Brain microvascular endothelial cell (primary cell): ENCODE results near the gene ABCA5.

Experiments
- DNase-seq: peaks from one replicate; pipeline ENCODE4 v3.0.0-alpha.2; 2020
- H3K27ac ChIP-seq: fragments of 250-450 bp; sonication (Bioruptor Pico); 2 replicates; pipeline ENCODE4 v1.5.1; 2020; ENCODE audit warnings: mild to moderate bottlenecking, moderate library complexity
- H3K27me3 ChIP-seq: fragments of 250-450 bp; sonication (Bioruptor Pico); replicated peaks from 2 replicates; pipeline ENCODE4 v1.5.1; 2020; ENCODE audit warnings: mild to moderate bottlenecking
- H3K36me3 ChIP-seq: fragments of 250-450 bp; sonication (Bioruptor Pico); replicated peaks from 2 replicates; pipeline ENCODE4 v1.5.1; 2020; ENCODE audit warnings: mild to moderate bottlenecking
- H3K4me3 ChIP-seq: 2 replicates; pipeline ENCODE4 v1.5.1; 2011; ENCODE audit warnings: low read depth, mild to moderate bottlenecking, control low read depth, low read length, moderate library complexity
- in situ Hi-C: cut with HindIII; loops from 2 replicates; pipeline ENCODE4 v1.10.0; 2017; ENCODE audit warnings: low sequenced_read_pairs, low pct_ligation_motif_present
- TF ChIP-seq, protein P1 (sequence below): IDR thresholded peaks from 2 replicates; pipeline ENCODE4 v1.5.1; 2011; ENCODE audit warnings: low read depth, mild to moderate bottlenecking, moderate library complexity, low read length, control low read depth, inconsistent platforms; ENCODE audit errors: missing control alignments

ABCA5 gene

DNA sequence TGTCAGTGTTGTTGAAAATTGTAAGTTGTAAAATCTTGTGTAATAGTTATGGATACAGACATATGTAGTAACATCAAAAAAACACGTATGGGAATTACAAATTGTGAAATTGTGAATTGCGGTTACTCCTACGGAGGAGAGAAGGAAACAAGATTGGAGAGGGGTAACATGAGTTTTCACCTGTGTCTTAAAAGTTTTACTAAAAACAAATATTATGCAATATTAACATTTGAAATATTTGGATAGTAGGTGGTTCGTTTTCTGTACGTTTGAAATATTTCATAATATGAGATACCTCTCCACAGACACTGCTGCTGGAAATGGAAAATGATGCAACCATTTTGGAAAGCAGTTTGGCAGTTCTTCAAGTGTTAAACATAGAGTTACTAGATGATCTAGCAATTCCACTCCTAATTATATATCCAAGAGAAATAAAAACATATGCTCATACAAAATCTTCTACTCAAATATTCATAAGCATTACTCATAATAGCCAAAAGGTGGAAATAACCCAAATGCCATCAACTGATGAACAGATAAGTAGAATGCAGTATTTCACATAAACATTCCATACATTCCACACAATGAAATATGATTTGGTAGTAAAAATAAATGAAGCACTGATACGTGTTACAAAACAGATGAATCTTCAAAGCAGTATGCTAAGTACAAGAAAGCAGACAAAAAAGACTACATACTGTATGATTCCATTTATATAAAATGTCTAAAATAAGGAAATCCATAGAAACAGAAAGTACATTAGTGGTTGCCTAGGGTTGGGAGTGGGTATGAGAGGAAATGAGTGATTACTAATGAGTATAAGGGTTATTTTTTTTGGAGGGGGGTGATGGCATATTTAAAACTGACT lies 57.6 kb downstream of the ABCA5 start:
- Histone ChIP-seq H3K27ac (peak overlapping the region; percentile 15), H3K4me3 (no peak overlapping the region), H3K36me3 (no peaks in the 10 kb centered on the region), H3K27me3 (no peaks in the 10 kb centered on the region)
- peak; percentile 14 for DNase-seq
- TF ChIP-seq, protein P1, sequence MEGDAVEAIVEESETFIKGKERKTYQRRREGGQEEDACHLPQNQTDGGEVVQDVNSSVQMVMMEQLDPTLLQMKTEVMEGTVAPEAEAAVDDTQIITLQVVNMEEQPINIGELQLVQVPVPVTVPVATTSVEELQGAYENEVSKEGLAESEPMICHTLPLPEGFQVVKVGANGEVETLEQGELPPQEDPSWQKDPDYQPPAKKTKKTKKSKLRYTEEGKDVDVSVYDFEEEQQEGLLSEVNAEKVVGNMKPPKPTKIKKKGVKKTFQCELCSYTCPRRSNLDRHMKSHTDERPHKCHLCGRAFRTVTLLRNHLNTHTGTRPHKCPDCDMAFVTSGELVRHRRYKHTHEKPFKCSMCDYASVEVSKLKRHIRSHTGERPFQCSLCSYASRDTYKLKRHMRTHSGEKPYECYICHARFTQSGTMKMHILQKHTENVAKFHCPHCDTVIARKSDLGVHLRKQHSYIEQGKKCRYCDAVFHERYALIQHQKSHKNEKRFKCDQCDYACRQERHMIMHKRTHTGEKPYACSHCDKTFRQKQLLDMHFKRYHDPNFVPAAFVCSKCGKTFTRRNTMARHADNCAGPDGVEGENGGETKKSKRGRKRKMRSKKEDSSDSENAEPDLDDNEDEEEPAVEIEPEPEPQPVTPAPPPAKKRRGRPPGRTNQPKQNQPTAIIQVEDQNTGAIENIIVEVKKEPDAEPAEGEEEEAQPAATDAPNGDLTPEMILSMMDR = no peak
- in situ Hi-C loops = no loop called here

DNA sequence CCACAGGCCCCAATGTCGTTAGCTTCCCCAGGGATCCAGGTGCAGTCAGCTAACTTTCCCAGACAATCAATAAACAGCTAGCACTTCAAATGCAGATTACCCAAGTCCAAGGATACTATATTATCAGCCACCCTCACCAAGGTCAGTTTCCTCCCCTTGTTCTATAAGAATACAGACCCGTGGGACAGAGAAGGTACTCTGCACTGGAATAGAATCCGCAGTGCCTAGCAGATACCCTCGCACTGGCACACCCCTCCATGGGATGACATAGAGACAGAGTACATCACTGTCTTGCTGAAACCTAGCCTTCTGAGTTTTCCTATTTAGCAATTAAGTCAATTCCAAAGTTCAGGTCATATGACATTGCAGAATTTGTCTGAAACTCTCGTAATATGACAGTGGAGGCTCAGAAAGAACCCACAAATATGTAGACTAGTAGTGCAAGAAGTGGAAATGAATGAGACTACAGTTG lies 58.4 kb downstream of the ABCA5 start:
- Histone ChIP-seq H3K36me3 (no peaks in the 10 kb centered on the region), H3K27ac (no peak overlapping the region), H3K27me3 (no peaks in the 10 kb centered on the region), H3K4me3 (no peak overlapping the region)
- TF ChIP-seq, protein P1 = no peak
- no peak for DNase-seq
- in situ Hi-C loops = no loop called here

DNA sequence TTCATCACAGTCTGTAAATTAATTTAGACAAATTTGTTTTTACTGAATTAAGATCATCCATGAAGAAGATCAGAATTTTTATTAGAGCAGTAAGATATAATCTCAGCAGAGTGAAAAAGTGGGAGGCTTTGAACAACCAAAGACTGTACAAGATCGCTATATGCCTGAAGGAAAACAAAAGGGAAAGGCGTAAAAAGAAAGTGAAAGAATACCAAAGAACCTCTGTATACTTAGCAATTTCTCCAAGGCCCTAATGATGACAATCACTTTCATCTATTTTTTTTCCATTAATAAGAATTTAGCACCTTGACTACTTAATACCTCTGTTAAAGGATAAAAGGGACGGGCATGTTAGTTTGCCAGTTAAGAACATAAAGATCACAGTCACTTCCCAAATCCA lies 59.7 kb downstream of the ABCA5 start:
- no peak for DNase-seq

DNA sequence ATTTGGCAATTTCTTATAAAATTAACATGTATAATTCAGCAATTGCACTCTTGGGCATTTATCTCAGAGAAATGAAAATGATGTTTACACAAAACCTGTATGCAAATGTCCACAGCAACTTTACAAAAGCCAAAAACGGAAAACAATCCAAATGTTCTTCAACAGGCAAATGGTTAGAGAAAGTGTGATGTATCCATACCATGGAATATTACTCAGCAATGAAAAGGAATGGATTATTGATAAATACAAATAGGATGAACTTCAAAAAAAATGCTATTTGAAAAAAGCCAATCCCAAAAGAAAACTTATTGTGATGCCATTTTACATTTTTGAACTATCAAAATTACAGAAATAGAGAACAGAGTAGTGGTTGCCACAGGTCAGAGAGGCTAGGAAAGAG lies 61.1 kb downstream of the ABCA5 start:
- TF ChIP-seq, protein P1 = no peak
- Histone ChIP-seq H3K27me3 (no peaks in the 10 kb centered on the region), H3K27ac (no peak overlapping the region), H3K36me3 (no peaks in the 10 kb centered on the region), H3K4me3 (no peak overlapping the region)
- in situ Hi-C loops = no loop called here
- no peak for DNase-seq

More for the DNA sequence above, 59.7 kb downstream of the ABCA5 start:
- Histone ChIP-seq H3K4me3 (no peak overlapping the region), H3K27me3 (no peaks in the 10 kb centered on the region), H3K27ac (no peak overlapping the region), H3K36me3 (no peaks in the 10 kb centered on the region)
- in situ Hi-C loops = no loop called here
- TF ChIP-seq, protein P1 = no peak

DNA sequence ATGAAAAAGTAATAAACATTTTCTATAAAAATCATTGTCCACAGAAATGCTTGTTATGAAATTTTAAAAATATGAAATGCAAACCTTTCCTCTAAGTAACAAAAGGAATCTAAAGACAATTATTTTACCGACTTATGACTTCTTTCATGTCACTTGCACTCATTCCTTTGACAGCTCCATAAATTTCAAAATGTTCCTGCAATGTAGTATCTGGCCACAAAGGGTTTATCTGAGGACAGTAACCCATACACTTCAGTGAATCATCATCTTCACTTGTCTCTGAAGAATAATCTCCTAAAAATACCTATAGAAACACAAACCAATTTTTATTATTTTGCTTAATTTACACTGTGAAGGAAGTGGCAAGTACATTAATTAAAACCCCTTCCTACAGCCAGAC lies 72.7 kb downstream of the ABCA5 start:
- TF ChIP-seq, protein P1 = no peak
- in situ Hi-C loops = no loop called here
- no peaks in the 10 kb centered on the region for H3K36me3 ChIP-seq
- no peak overlapping the region for H3K27ac ChIP-seq
- no peaks in the 10 kb centered on the region for H3K27me3 ChIP-seq
- H3K4me3 ChIP-seq = no peak overlapping the region
- no peak for DNase-seq
